Mucosa of stomach (tissue), 1 donor: ENCODE measurements around the gene APOBEC3G.
"Not testable (repeated sequence)": the region's sequence is repeated elsewhere in the genome, so short reads cannot be mapped to it uniquely, and the experiment has no call there.

Source experiments
- H3K27me3 ChIP-seq: one replicate; pipeline ENCODE4 v1.7.0; 2013; ENCODE audit warnings: mild to moderate bottlenecking, low read length; ENCODE audit not compliant: control insufficient read depth, insufficient read depth
- H3K36me3 ChIP-seq: one replicate; pipeline ENCODE4 v1.7.0; 2013; ENCODE audit warnings: low read length; ENCODE audit not compliant: control insufficient read depth, insufficient read depth
- H3K4me1 ChIP-seq: one replicate; pipeline ENCODE4 v1.7.0; 2013; ENCODE audit warnings: mild to moderate bottlenecking, low read length; ENCODE audit not compliant: control insufficient read depth, insufficient read depth
- H3K4me3 ChIP-seq: one replicate; pipeline ENCODE4 v1.7.0; 2013; ENCODE audit warnings: low read length
- H3K9ac ChIP-seq: one replicate; pipeline ENCODE4 v1.7.0; 2013; ENCODE audit warnings: mild to moderate bottlenecking, low read length, moderate library complexity
- H3K9me3 ChIP-seq: one replicate; pipeline ENCODE4 v1.7.0; 2013; ENCODE audit warnings: mild to moderate bottlenecking, low read length, moderate library complexity; ENCODE audit not compliant: control insufficient read depth
- donor health status: Pancreatic carcinoma.

Gene APOBEC3G

DNA sequence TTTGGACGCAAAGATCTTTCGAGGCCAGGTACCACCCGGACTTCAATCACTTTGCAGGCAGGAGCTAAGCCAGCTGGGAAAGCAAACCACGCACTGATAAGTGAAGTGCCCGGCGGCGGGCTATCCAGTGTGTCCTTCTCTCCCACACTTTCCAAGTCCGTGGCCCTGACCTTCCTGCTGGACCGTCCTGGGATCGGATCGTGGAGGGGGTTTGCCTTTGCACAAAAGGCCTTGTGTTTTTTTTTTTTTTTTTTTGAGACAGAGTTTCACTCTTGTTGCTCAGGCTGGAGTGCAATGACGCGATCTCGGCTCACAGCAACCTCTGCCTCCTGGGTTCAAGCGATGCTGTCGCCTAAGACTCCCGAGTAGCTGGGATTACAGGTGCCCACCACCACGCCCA lies 34.0 kb upstream of the APOBEC3G start:
- not testable (repeated sequence) for H3K9ac ChIP-seq, H3K27me3 ChIP-seq, H3K4me3 ChIP-seq, H3K4me1 ChIP-seq, H3K9me3 ChIP-seq, H3K36me3 ChIP-seq

- H3K9me3 ChIP-seq, H3K9ac ChIP-seq, H3K4me1 ChIP-seq, H3K4me3 ChIP-seq, H3K36me3 ChIP-seq, H3K27me3 ChIP-seq: not testable (repeated sequence)
These were observed 31.9 kb upstream of the APOBEC3G start for GRCh38 chr22:39045136-39045535.

DNA sequence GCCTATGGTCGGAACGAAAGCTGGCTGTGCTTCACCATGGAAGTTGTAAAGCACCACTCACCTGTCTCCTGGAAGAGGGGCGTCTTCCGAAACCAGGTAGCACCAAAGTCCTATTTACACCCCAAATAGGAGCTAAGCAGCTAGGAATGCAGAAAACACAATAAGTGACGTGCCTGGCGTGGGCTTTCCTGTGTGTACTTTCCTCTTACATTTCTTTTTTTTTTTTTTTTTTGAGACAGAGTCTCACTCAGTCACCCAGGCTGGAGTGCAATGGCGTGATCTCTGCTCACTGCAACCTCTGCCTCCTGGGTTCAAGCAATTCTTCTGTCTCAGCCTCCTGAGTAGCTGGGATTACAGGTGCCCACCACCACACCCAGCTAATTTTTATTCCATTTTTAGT lies 27.6 kb upstream of the APOBEC3G start:
- not testable (repeated sequence) for H3K4me1 ChIP-seq, H3K9ac ChIP-seq

DNA sequence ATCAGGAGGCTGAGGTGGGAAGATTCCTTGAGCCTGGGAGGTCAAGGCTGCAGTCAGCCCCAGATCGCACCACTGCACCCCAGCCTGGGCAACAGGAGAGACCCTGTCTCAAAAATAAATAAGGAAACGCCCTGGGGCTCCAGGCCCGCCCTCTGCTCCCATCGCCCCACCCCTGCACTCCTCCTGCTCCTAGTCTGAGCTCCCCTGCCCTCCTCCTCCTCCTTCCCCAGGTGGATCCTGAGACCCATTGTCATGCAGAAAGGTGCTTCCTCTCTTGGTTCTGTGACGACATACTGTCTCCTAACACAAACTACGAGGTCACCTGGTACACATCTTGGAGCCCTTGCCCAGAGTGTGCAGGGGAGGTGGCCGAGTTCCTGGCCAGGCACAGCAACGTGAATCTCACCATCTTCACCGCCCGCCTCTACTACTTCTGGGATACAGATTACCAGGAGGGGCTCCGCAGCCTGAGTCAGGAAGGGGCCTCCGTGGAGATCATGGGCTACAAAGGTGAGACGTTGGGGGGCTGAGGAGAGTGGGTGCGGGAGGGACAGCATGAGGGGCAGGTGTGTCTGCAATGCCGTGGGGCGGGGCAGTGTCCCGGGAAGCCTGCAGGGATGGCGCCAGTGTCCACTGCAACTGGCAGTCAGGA lies 25.1 kb upstream of the APOBEC3G start:
- not testable (repeated sequence) for H3K9ac ChIP-seq

More for the DNA sequence above, 27.6 kb upstream of the APOBEC3G start:
- not testable (repeated sequence) for H3K9me3 ChIP-seq, H3K4me3 ChIP-seq, H3K36me3 ChIP-seq, H3K27me3 ChIP-seq

DNA sequence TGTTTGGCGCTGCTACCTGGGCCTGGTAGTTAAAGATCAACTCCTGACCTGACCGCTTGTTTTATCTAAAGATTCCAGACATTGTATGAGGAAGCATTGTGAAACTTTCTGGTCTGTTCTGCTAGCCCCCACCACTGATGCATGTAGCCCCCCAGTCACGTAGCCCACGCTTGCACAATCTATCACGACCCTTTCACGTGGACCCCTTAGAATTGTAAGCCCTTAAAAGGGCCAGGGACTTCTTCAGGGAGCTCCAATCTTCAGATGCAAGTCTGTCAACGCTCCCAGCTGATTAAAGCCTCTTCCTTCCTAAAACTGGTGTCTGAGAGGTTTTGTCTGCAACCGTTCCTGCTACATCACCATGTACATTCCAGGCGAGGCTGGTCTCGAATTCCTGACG lies 21.4 kb upstream of the APOBEC3G start:
- Histone ChIP-seq H3K27me3 (no peaks in the 10 kb centered on the region), H3K36me3 (no peaks in the 10 kb centered on the region), H3K4me3 (no peak overlapping the region), H3K9ac (no peak overlapping the region), H3K9me3 (no peaks in the 10 kb centered on the region), H3K4me1 (no peaks in the 10 kb centered on the region)

More for the DNA sequence above, 25.1 kb upstream of the APOBEC3G start:
- not testable (repeated sequence) for H3K9me3 ChIP-seq, H3K27me3 ChIP-seq, H3K36me3 ChIP-seq, H3K4me1 ChIP-seq, H3K4me3 ChIP-seq

DNA sequence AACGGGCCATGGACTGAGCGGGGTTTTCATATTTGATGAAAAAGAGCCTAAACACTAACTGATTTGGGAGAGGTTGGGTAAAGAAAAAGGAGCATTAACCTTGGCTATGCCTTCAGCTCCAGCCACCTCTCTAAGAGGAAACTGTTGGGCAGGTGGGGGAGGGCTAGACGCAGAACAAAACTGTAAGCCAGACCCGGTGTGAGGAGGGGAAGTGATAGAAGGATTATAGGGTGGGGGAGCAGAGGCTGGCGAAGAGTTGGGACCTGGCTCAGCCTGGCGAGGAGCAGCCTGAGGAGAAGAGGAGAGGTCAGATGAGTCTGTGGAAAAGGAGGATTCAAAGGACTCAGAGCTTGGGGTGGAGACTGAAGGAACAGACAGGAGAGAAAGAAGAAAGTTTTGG lies 15.8 kb upstream of the APOBEC3G start:
- not testable (repeated sequence) for H3K36me3 ChIP-seq, H3K9me3 ChIP-seq

DNA sequence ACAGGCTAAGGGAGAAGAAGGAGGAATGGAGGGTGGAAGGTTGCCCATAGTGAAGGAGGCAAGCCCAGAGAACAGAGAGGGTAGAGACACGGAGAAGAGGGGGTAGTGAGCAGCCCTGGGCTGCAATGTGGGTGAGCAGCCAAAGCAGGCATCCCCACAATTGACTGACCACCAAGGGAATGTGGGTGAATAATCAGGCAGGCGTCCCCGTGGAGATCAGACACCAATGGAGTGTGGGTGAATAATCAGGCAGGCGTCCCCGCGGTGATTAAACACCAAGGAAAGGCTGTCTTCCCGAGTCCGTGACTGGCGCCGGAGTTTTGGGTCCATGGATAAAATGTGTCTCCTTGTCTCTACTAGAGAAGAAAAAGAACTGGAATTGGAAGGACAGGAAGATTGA lies 15.1 kb upstream of the APOBEC3G start:
- H3K9me3 ChIP-seq, H3K4me1 ChIP-seq, H3K4me3 ChIP-seq: not testable (repeated sequence)

More for the DNA sequence above, 15.8 kb upstream of the APOBEC3G start:
- H3K4me3 ChIP-seq, H3K27me3 ChIP-seq, H3K9ac ChIP-seq, H3K4me1 ChIP-seq: not testable (repeated sequence)

DNA sequence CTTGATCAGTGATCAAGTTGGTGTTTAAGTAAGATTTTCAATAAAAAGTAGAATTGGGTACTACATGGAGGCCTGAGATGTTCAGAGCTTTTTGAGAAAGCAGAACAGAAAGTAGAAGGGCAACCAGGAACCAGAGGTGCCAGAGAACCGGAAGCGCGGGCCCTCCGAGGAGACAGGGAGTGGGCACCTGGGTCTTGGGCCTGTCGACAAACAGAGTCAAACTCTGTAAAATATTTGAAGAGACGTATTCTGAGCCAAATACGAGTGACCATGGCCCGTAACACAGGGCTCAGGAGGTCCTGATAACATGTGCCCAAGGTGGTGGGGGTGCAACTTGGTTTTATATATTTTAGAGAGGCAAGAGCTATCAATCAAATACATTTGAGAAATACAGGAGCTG lies 13.2 kb upstream of the APOBEC3G start:
- H3K4me3 ChIP-seq, H3K9ac ChIP-seq, H3K9me3 ChIP-seq, H3K4me1 ChIP-seq, H3K36me3 ChIP-seq, H3K27me3 ChIP-seq: not testable (repeated sequence)

More for the DNA sequence above, 15.1 kb upstream of the APOBEC3G start:
- H3K27me3 ChIP-seq, H3K9ac ChIP-seq, H3K36me3 ChIP-seq: not testable (repeated sequence)

DNA sequence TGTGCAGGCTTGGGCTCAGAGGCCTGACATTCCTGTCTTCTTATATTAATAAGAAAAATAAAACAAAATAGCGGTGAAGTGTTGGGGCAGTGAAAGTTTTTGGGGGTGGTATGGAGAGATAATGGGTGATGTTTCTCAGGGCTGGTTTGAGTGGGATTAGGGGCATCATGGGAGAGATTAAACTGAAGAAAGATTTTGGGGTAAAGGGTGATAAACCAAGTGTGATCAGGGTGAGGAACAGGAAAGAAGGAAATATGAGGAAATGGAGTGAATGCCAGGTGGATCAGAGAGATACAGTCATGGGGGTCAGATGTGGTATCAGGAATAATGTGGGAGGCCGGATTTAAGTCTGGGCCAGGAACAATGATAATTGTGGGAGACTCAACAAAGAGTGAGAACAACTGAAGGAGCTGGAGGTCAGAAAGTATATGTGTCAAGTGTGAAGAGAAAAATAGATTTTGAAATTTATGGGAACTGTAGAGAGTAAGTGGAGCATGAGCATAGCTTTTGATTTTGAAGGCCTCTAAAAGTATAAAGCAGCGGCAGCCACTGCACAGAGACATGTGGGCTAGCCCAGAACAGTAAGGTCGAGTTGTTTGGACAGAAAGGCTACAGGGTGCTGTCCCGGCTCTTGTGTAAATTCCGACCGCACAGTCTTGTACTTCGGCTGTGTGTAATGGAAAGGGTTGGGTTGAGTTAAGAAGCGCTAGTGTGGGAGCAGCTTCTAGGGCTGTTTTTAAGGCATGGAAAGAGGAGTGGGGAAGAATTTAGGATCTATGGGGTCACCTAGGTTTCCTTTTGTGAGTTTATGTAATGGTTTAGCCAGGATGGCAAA lies 10.4 kb upstream of the APOBEC3G start:
- H3K9ac ChIP-seq, H3K36me3 ChIP-seq, H3K4me3 ChIP-seq, H3K4me1 ChIP-seq, H3K9me3 ChIP-seq, H3K27me3 ChIP-seq: not testable (repeated sequence)

GRCh38 chr22:39068033-39068785 lies 8.9 kb upstream of the APOBEC3G start:
- H3K9me3 ChIP-seq, result no peaks in the 10 kb centered on the region
- no peaks in the 10 kb centered on the region for H3K4me1 ChIP-seq
- H3K9ac ChIP-seq, result no peak overlapping the region
- no peak overlapping the region for H3K4me3 ChIP-seq
- H3K36me3 ChIP-seq, result no peaks in the 10 kb centered on the region
- no peaks in the 10 kb centered on the region for H3K27me3 ChIP-seq

DNA sequence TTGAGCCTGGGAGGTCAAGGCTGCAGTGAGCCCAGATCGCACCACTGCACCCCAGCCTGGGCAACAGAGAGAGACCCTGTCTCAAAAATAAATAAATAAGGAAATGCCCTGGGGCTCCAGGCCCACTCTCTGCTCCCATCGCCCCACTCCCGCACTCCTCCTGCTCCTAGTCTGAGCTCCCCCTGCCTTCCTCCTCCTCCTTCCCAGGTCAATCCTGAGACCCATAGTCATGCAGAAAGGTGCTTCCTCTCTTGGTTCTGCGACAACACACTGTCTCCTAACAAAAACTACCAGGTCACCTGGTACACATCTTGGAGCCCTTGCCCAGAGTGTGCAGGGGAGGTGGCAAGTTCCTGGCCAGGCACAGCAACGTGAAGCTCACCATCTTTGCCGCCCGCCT lies 6.9 kb upstream of the APOBEC3G start:
- H3K27me3 ChIP-seq, result no peaks in the 10 kb centered on the region
- no peak overlapping the region for H3K9ac ChIP-seq
- H3K9me3 ChIP-seq, result no peaks in the 10 kb centered on the region
- no peaks in the 10 kb centered on the region for H3K4me1 ChIP-seq
- H3K36me3 ChIP-seq, result no peaks in the 10 kb centered on the region
- no peak overlapping the region for H3K4me3 ChIP-seq

DNA sequence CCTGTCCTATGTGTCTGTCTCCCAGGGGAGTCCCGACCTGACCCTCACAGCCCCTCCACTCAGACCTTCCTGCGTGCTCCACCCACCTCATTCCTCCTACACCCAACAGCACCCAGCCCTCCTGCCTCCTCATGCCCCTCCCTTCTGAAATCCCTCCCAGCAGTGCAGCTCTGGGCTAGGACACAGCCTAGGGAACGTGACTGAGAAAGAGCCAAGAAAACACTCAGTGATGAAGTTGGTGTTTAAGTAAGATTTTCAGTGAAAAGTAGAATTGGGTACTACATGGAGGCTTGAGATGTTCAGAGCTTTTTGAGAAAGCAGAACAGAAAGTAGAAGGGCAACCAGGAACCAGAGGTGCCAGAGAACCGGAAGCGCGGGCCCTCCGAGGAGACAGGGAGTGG lies 4.5 kb upstream of the APOBEC3G start:
- H3K9ac ChIP-seq, H3K4me3 ChIP-seq, H3K9me3 ChIP-seq, H3K4me1 ChIP-seq, H3K27me3 ChIP-seq, H3K36me3 ChIP-seq: not testable (repeated sequence)
